Measurements from ENCODE around the gene GPC6.

The GPC6 gene

GRCh38 chr13:94186470-94186869 is 959.9 kb downstream of the GPC6 start:
- no peak overlapping the region for H3K27ac ChIP-seq (ENCODE audit: low read depth, low read length, poor library complexity, severe bottlenecking)
- H3K36me3 ChIP-seq (ENCODE audit: insufficient read depth, low read length), result no peaks in the 10 kb centered on the region
- H3K79me2 ChIP-seq (ENCODE audit: insufficient read depth, low read length), result no peaks in the 10 kb centered on the region
- H3K27me3 ChIP-seq (ENCODE audit: insufficient read depth, low read length), result 0 out of 2 replicates have a peak, but pooled peaks cover 3% of the 10 kb centered on the region
- no peak overlapping the region for H3K9ac ChIP-seq (ENCODE audit: low read length)
- H3K9me2 ChIP-seq (ENCODE audit: low read depth, low read length), result no peaks in the 10 kb centered on the region
- H2AFZ ChIP-seq (ENCODE audit: low read length), result no peak overlapping the region
- H3K4me3 ChIP-seq (ENCODE audit: low read depth, low read length, poor library complexity, severe bottlenecking), result no peak overlapping the region
- no peaks in the 10 kb centered on the region for H3K4me1 ChIP-seq (ENCODE audit: insufficient read depth, low read length, severe bottlenecking)
- no peaks in the 10 kb centered on the region for H3F3A ChIP-seq (ENCODE audit: insufficient read depth, low read length)
- no peaks in the 10 kb centered on the region for H4K20me1 ChIP-seq (ENCODE audit: insufficient read depth, low read length)
- H3K9me3 ChIP-seq (ENCODE audit: low read length), result no peaks in the 10 kb centered on the region
- TF ChIP-seq CTCF (IDR thresholded peaks at IDR 0.05; ENCODE audit: low read length), result no peak
- TF ChIP-seq EZH2 (IDR thresholded peaks at IDR 0.05; ENCODE audit: borderline replicate concordance, low read length), result no peak
- no peak overlapping the region for H3K4me2 ChIP-seq (ENCODE audit: low read length)

GRCh38 chr13:94188201-94188854 is 961.7 kb downstream of the GPC6 start:
- Histone ChIP-seq H3K4me1 (ENCODE audit: insufficient read depth, low read length, severe bottlenecking) (no peaks in the 10 kb centered on the region), H3K4me2 (ENCODE audit: low read length) (no peak overlapping the region), H3F3A (ENCODE audit: insufficient read depth, low read length) (no peaks in the 10 kb centered on the region), H4K20me1 (ENCODE audit: insufficient read depth, low read length) (no peaks in the 10 kb centered on the region), H2AFZ (ENCODE audit: low read length) (no peak overlapping the region), H3K36me3 (ENCODE audit: insufficient read depth, low read length) (no peaks in the 10 kb centered on the region), H3K4me3 (ENCODE audit: low read depth, low read length, poor library complexity, severe bottlenecking) (no peak overlapping the region), H3K79me2 (ENCODE audit: insufficient read depth, low read length) (no peaks in the 10 kb centered on the region), H3K9me2 (ENCODE audit: low read depth, low read length) (no peaks in the 10 kb centered on the region), H3K27ac (ENCODE audit: low read depth, low read length, poor library complexity, severe bottlenecking) (no peak overlapping the region), H3K9me3 (ENCODE audit: low read length) (no peaks in the 10 kb centered on the region), H3K27me3 (ENCODE audit: insufficient read depth, low read length) (0 out of 2 replicates have a peak, but pooled peaks cover 3% of the 10 kb centered on the region), H3K9ac (ENCODE audit: low read length) (no peak overlapping the region)
- no peak for TF ChIP-seq EZH2 (IDR thresholded peaks at IDR 0.05; ENCODE audit: borderline replicate concordance, low read length)
- no peak for TF ChIP-seq CTCF (IDR thresholded peaks at IDR 0.05; ENCODE audit: low read length)

- no peak overlapping the region for H3K4me3 ChIP-seq (ENCODE audit: low read depth, low read length, poor library complexity, severe bottlenecking)
- H4K20me1 ChIP-seq (ENCODE audit: insufficient read depth, low read length), result no peaks in the 10 kb centered on the region
- no peaks in the 10 kb centered on the region for H3K9me3 ChIP-seq (ENCODE audit: low read length)
- H3F3A ChIP-seq (ENCODE audit: insufficient read depth, low read length), result no peaks in the 10 kb centered on the region
- 0 out of 2 replicates have a peak, but pooled peaks cover 3% of the 10 kb centered on the region for H3K27me3 ChIP-seq (ENCODE audit: insufficient read depth, low read length)
- H3K9ac ChIP-seq (ENCODE audit: low read length), result no peak overlapping the region
- H3K36me3 ChIP-seq (ENCODE audit: insufficient read depth, low read length), result no peaks in the 10 kb centered on the region
- H3K27ac ChIP-seq (ENCODE audit: low read depth, low read length, poor library complexity, severe bottlenecking), result no peak overlapping the region
- H3K4me2 ChIP-seq (ENCODE audit: low read length), result no peak overlapping the region
- no peaks in the 10 kb centered on the region for H3K4me1 ChIP-seq (ENCODE audit: insufficient read depth, low read length, severe bottlenecking)
- H2AFZ ChIP-seq (ENCODE audit: low read length), result no peak overlapping the region
- H3K9me2 ChIP-seq (ENCODE audit: low read depth, low read length), result no peaks in the 10 kb centered on the region
- TF ChIP-seq EZH2 (IDR thresholded peaks at IDR 0.05; ENCODE audit: borderline replicate concordance, low read length), result no peak
- TF ChIP-seq CTCF (IDR thresholded peaks at IDR 0.05; ENCODE audit: low read length), result peak; percentile 70
- no peaks in the 10 kb centered on the region for H3K79me2 ChIP-seq (ENCODE audit: insufficient read depth, low read length)
Measured at GRCh38 chr13:94192431-94192975, 965.9 kb downstream of the GPC6 start.

Data from OCI-LY1 (cell line).